Large intestine (tissue), 3 donors: Measurements from ENCODE around the gene C5orf58. TPM values are rescaled to one million over a fixed set of nuclear protein-coding genes. Genes with fewer than 3 reads are reported as not detected.

Experiments
- DNase-seq, 2 donors: peaks; one replicate each; pipeline versions ENCODE4 v3.0.0 to v3.0.0-alpha.2; 2013
- H3K27ac ChIP-seq: one replicate; pipeline ENCODE4 v1.5.1; 2013; ENCODE audit warnings: low read length
- H3K27me3 ChIP-seq: 2 replicates; pipeline ENCODE4 v1.6.1; 2013; ENCODE audit warnings: low read length; ENCODE audit not compliant: control insufficient read depth, insufficient read depth
- H3K36me3 ChIP-seq: 2 replicates; pipeline ENCODE4 v1.6.1; 2013; ENCODE audit warnings: low read length; ENCODE audit not compliant: control insufficient read depth, insufficient read depth
- H3K4me1 ChIP-seq: one replicate; pipeline ENCODE4 v1.6.1; 2013; ENCODE audit warnings: low read length; ENCODE audit not compliant: control insufficient read depth, insufficient read depth
- H3K4me3 ChIP-seq: one replicate; pipeline ENCODE4 v1.5.1; 2013; ENCODE audit warnings: low read length
- H3K9me3 ChIP-seq: one replicate; pipeline ENCODE4 v1.6.1; 2013; ENCODE audit warnings: mild to moderate bottlenecking, low read depth, low read length, moderate library complexity; ENCODE audit not compliant: control insufficient read depth
- WGBS: methylation state at CpG from one replicate; pipeline ENCODE4 v1.1.5; 2013; ENCODE audit warnings: low lambda C conversion rate; ENCODE audit not compliant: insufficient coverage; 5-methylcytosine and 5-hydroxymethylcytosine counted together
- polyA plus RNA-seq: library from polyadenylated mRNA; unstranded; fragments of 120-200 nt; gene quantifications from one replicate; pipeline ENCODE4 v1.2.1, GENCODE V29; 2013

C5orf58 gene
- polyA plus RNA-seq, 1 donor: 1.0 TPM

DNA sequence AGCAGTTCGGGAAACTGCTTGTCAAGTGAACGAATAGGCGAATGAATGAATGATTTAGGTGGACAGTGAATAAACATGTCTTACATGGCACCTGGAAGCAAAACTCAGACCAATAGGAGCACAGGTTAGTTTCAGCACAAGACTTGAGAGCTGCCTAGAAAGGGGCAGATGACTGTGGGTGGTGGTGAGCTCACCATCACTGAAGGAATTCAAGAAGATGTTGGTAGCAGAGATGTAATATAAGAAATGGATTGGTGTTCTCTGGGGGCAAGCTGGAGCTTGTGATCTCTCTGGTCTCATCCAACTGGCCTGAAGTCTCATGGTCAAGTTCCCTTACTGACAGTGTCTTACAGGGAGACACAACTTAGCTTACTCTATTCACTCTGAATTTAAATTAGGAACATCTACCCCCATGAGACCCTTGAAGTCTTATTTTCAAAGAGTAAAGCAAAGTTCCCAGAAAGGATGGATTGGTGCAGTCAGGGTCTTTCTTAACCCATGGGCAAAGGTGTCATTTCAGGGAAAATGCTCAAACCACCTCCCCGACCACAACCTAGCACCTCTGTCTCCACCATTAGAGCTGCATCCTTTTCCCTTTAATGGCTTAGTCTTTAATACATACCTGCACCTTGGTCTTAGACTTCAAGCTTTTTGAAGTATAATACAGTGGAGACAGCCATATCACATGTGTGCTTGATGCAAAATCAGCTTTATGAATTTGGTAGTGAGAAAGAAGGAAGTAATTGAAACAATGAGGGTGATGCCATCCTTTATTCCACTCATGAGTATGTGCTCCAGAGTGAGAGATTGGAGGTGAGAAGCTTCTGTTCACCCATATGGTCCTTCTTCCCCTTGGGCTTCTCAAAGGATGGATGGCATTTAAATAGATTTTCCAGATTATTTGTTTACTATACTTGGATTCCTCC, 59.7 kb downstream of the C5orf58 start:
- DNase-seq: no peak
- Histone ChIP-seq H3K4me1 (no peaks in the 10 kb centered on the region), H3K9me3 (no peaks in the 10 kb centered on the region), H3K36me3 (no peaks in the 10 kb centered on the region), H3K27me3 (no peaks in the 10 kb centered on the region), H3K27ac (no peak overlapping the region), H3K4me3 (no peak overlapping the region)
- WGBS: no CpG with 5 or more reads among the region's 4 CpGs

DNA sequence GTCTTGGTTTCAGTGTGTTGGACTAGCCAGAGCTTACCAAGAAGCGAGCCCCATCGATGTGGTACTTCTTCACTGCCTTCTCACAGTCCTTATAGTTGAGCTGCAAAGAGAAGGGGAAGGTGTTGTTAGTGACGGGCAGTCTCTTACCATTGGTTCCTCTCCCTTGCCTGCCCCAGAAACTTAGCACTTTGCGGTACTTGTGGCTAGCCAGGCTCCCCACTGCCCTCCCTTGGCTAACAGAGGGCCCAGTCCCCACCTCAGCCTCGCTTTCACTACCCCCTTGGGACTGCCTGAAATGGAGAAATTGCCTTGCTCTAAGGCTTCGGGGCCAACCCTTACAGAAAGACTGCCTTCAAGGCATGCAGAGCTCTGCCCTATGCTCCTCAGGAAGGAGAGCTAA, 60.5 kb downstream of the C5orf58 start:
- DNase-seq: peak in 1 of 2 donors; percentile 27
- Histone ChIP-seq H3K4me3 (no peak overlapping the region), H3K36me3 (no peaks in the 10 kb centered on the region), H3K27me3 (no peaks in the 10 kb centered on the region), H3K27ac (no peak overlapping the region), H3K4me1 (no peaks in the 10 kb centered on the region), H3K9me3 (no peaks in the 10 kb centered on the region)
- no CpG with 5 or more reads among the region's 6 CpGs for WGBS

DNA sequence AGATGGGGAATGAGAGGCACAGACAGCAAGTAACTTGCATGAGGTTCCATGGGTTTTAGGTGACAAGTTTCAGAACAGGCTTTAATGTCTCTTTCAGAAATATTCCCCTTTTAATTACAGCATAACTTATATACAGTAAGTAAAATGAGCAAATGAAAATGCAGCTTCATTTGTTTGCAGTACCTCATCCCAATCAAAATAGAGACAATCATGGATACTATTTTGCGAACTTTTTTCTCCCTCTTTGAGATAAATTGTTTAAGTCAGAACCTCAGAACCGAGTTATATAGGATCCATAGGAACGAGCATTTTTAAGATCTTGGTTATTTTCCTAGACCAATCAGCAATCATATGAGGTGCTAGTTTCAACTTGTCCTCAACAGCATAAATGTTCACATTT, 61.3 kb downstream of the C5orf58 start:
- Histone ChIP-seq H3K4me1 (no peaks in the 10 kb centered on the region), H3K36me3 (no peaks in the 10 kb centered on the region), H3K9me3 (no peaks in the 10 kb centered on the region), H3K4me3 (no peak overlapping the region), H3K27ac (no peak overlapping the region), H3K27me3 (no peaks in the 10 kb centered on the region)
- no peak for DNase-seq
- WGBS: no CpG with 5 or more reads among the region's 3 CpGs

DNA sequence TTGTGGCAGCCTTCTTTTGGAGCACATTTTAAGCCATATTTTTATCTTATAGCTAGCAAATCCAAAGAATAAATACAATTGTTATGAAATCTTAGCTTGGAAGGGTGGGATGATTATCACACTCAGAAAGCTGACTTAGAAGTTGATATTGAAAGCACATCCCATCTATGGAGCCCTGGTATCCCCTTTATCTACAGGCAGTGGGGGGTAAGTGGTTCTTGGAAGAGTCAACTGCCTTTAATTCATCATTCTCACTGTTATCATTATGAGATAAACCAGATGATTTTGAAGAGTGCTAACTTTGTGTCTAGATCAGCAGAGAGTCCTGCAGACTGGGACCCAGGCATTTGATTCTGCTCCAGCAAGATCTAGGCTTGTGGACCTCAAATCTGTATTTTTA, 61.8 kb downstream of the C5orf58 start:
- no peaks in the 10 kb centered on the region for H3K36me3 ChIP-seq
- no peak overlapping the region for H3K27ac ChIP-seq

More for the DNA sequence above, 61.8 kb downstream of the C5orf58 start:
- no peak overlapping the region for H3K4me3 ChIP-seq
- no peaks in the 10 kb centered on the region for H3K27me3 ChIP-seq
- H3K9me3 ChIP-seq: no peaks in the 10 kb centered on the region
- DNase-seq: no peak
- H3K4me1 ChIP-seq: no peaks in the 10 kb centered on the region

Other genes starting within 250 kb of the C5orf58 start
- gene FOXI1, start 127.1 kb upstream of the C5orf58 start, polyA plus RNA-seq: 0.03 TPM
- 15.6 TPM for gene LCP2, start 64.8 kb downstream of the C5orf58 start, polyA plus RNA-seq
- gene KCNMB1, start 156.4 kb downstream of the C5orf58 start, polyA plus RNA-seq: 6.5 TPM